Type B pancreatic cell (in vitro differentiated cells): ENCODE measurements around the gene DOK5. TPM values are rescaled to one million over a fixed set of nuclear protein-coding genes. Genes with fewer than 3 reads are reported as not detected.

Experiments used
- DNase-seq: peaks from one replicate; pipeline ENCODE4 v3.0.0; 2021; ENCODE audit warnings: mixed read lengths; ENCODE audit not compliant: unreplicated experiment; ENCODE audit errors: extremely low spot score
- H3K27ac Mint-ChIP-seq: 2 replicates; pipeline ENCODE4 v1.8.0; 2021; ENCODE audit warnings: mild to moderate bottlenecking, mixed read lengths
- H3K27me3 Mint-ChIP-seq: 2 replicates; pipeline ENCODE4 v1.8.0; 2021; ENCODE audit warnings: mixed read lengths
- H3K36me3 Mint-ChIP-seq: 2 replicates; pipeline ENCODE4 v1.8.0; 2021; ENCODE audit warnings: mixed read lengths
- H3K4me1 Mint-ChIP-seq: one replicate; pipeline ENCODE4 v1.8.0; 2021; ENCODE audit warnings: mixed read lengths; ENCODE audit not compliant: unreplicated experiment
- H3K4me3 Mint-ChIP-seq: 2 replicates; pipeline ENCODE4 v1.8.0; 2021; ENCODE audit warnings: mild to moderate bottlenecking, mixed read lengths
- H3K9me3 Mint-ChIP-seq: 2 replicates; pipeline ENCODE4 v1.8.0; 2021; ENCODE audit warnings: mixed read lengths
- long read RNA-seq: library from polyadenylated mRNA; unstranded; transcript quantifications from one replicate; pipeline ENCODE4 v2.0.0, GENCODE V29; 2020
- total RNA-seq: library from RNA; stranded (reverse); gene quantifications from 2 replicates; pipeline ENCODE4 v1.2.1, GENCODE V29; 2021; ENCODE audit warnings: low replicate concordance
- TF ChIP-seq, protein P1 (sequence below): fragments of 200-600 bp; sonication (generic); conservative IDR thresholded peaks from 2 replicates; pipeline ENCODE4 v1.5.0; 2021; ENCODE audit warnings: antibody characterized with exemption, mild to moderate bottlenecking

Gene DOK5
- total RNA-seq, result 2.2 and 26.9 TPM in 2 replicates
- long read RNA-seq, transcript DOK5-201 (8 exons, 1,963 nt), result major isoform, 13 of 14 reads
- long read RNA-seq, partial matches to known transcripts, result 0 of 14 reads
- long read RNA-seq, other reads (novel, unspliced or antisense), result 1 of 14 reads

- peak; percentile 78 for DNase-seq
- TF ChIP-seq, protein P1, sequence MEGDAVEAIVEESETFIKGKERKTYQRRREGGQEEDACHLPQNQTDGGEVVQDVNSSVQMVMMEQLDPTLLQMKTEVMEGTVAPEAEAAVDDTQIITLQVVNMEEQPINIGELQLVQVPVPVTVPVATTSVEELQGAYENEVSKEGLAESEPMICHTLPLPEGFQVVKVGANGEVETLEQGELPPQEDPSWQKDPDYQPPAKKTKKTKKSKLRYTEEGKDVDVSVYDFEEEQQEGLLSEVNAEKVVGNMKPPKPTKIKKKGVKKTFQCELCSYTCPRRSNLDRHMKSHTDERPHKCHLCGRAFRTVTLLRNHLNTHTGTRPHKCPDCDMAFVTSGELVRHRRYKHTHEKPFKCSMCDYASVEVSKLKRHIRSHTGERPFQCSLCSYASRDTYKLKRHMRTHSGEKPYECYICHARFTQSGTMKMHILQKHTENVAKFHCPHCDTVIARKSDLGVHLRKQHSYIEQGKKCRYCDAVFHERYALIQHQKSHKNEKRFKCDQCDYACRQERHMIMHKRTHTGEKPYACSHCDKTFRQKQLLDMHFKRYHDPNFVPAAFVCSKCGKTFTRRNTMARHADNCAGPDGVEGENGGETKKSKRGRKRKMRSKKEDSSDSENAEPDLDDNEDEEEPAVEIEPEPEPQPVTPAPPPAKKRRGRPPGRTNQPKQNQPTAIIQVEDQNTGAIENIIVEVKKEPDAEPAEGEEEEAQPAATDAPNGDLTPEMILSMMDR, result no peak
- peaks cover 64% of the 10 kb centered on the region for H3K27me3 Mint-ChIP-seq
- peak within 1 kb of the TSS; percentile 58 for H3K27ac Mint-ChIP-seq
- H3K4me1 Mint-ChIP-seq, result peaks cover 23% of the 10 kb centered on the region
- peaks cover under 1% of the 10 kb centered on the region for H3K36me3 Mint-ChIP-seq
- H3K4me3 Mint-ChIP-seq, result peak within 1 kb of the TSS; percentile 93
- peaks cover 7% of the 10 kb centered on the region for H3K9me3 Mint-ChIP-seq
Observed at GRCh38 chr20:54475334-54476168, at the start of gene DOK5. Gene DOK5 (plus strand): TSS chr20:54475593. CDS start chr20:54475947, 354 bp downstream.

- Mint-ChIP-seq H3K9me3 (peaks cover 11% of the 10 kb centered on the region), H3K4me1 (no peaks in the 10 kb centered on the region), H3K27ac (no peak overlapping the region), H3K27me3 (no peaks in the 10 kb centered on the region), H3K4me3 (no peak overlapping the region), H3K36me3 (no peaks in the 10 kb centered on the region)
- TF ChIP-seq, protein P1, result no peak
- no peak for DNase-seq
Observed at GRCh38 chr20:54429364-54429763, 46.0 kb upstream of the DOK5 start.

DNA sequence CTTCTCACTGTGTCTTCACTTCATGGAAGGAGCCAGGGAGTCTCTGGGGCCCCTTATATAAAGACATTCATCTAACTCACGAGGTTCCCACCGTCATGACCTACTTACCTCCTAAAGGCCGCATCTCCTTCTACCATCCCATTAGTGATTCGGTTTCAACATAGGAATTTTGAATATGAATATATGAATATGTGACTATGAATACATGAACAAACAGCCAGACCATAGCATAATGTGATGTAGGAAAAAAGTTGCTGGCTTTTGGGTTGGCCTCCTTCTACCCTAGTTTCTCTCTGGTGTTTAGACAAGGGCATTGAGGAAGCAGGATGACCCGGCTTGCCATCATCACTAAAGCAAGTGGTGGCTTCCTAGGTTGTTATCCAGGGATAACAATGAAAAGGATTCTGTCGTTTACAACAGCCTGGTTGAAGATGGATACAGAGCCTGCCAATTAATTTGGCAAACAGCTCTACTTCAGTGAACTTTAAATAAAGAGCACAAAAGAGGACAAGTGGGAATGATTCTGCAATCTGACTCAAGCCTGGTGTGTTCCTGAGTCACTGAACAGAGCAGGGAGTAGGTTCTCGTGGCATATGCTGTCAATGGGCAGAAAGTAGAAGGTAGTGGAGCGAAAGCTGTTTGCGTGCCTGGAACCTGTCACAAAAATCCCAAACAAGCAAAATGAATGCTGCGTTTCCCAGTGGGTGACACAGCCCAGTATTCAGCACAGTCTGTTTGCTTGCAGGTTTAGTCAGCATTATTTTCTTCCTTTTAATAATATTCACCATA, 44.0 kb upstream of the DOK5 start:
- no peaks in the 10 kb centered on the region for H3K36me3 Mint-ChIP-seq
- no peak for DNase-seq
- H3K27me3 Mint-ChIP-seq, result no peaks in the 10 kb centered on the region
- no peaks in the 10 kb centered on the region for H3K4me1 Mint-ChIP-seq
- H3K27ac Mint-ChIP-seq, result no peak overlapping the region
- no peak overlapping the region for H3K4me3 Mint-ChIP-seq
- peaks cover 4% of the 10 kb centered on the region for H3K9me3 Mint-ChIP-seq
- TF ChIP-seq, protein P1, result no peak

DNA sequence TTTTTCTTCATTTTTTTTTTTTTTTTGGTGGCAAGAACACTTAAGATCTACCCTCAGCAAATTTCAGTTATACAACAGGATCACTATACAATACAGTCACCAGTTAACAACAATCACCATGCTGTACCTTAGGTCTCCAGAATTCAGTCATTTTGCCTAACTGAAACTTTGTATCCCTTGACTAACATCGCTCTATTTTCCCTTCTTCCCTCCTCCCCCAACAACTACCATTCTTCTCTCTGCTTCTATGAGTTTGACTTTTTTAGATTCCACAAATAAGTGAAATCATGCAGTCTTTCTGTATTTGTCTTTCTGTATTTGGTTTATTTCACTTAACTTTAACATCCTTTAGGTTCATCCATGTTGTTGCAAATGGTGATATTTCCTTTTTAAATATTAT, 42.4 kb upstream of the DOK5 start:
- H3K27ac Mint-ChIP-seq, result no peak overlapping the region
- H3K36me3 Mint-ChIP-seq, result no peaks in the 10 kb centered on the region
- TF ChIP-seq, protein P1, result no peak
- no peaks in the 10 kb centered on the region for H3K27me3 Mint-ChIP-seq
- DNase-seq, result no peak
- H3K4me1 Mint-ChIP-seq, result no peaks in the 10 kb centered on the region
- H3K9me3 Mint-ChIP-seq, result peaks cover 4% of the 10 kb centered on the region
- no peak overlapping the region for H3K4me3 Mint-ChIP-seq

DNA sequence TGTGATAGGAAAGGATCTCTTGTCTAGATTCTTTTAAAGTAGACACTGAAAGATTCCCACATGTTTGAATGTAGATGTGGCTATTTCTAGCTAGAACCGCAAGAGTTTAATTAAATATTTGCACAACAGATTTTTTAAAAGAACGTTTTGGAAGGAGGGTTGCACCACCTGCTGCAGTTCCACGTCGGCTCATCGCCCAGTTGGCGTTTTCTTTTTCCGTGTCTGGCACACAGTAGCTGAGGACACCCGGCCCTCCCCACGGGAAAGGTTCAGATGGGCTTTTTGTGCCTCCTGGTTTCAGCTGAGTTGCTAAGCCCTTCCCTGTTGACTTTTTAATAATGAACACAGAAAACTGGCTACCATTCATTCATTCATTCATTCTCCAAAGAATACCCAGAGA, 41.8 kb upstream of the DOK5 start:
- H3K27ac Mint-ChIP-seq, result no peak overlapping the region
- H3K9me3 Mint-ChIP-seq, result peaks cover 2% of the 10 kb centered on the region
- peaks cover 4% of the 10 kb centered on the region for H3K27me3 Mint-ChIP-seq
- H3K36me3 Mint-ChIP-seq, result no peaks in the 10 kb centered on the region
- DNase-seq, result no peak
- H3K4me1 Mint-ChIP-seq, result no peaks in the 10 kb centered on the region
- H3K4me3 Mint-ChIP-seq, result no peak overlapping the region
- TF ChIP-seq, protein P1, result no peak
